H9 (cell line): Measurements from ENCODE around the gene DDTL. TPM values are rescaled to one million over a fixed set of nuclear protein-coding genes. Genes with fewer than 3 reads are reported as not detected.

Experiments used
- DNase-seq: peaks from one replicate; pipeline ENCODE4 v3.0.0-alpha.2; 2017
- H2AFZ ChIP-seq: one replicate; pipeline ENCODE4 v1.6.1; 2013; ENCODE audit warnings: mild to moderate bottlenecking, low read length, control low read depth, moderate library complexity
- H2AK5ac ChIP-seq: 2 replicates; pipeline ENCODE4 v1.6.1; 2013; ENCODE audit warnings: low read length, control low read depth, mixed read lengths; ENCODE audit not compliant: insufficient read length
- H2BK120ac ChIP-seq: one replicate; pipeline ENCODE4 v1.6.1; 2013; ENCODE audit warnings: low read depth, mild to moderate bottlenecking, low read length, control low read depth, inconsistent platforms; ENCODE audit not compliant: poor library complexity, severe bottlenecking
- H2BK12ac ChIP-seq: 2 replicates; pipeline ENCODE4 v1.6.1; 2013; ENCODE audit warnings: low read length, control low read depth, mixed read lengths, low read depth; ENCODE audit not compliant: insufficient read length
- H2BK15ac ChIP-seq: 2 replicates; pipeline ENCODE4 v1.6.1; 2013; ENCODE audit warnings: low read depth, low read length, control low read depth
- H2BK20ac ChIP-seq: one replicate; pipeline ENCODE4 v1.6.1; 2013; ENCODE audit warnings: low read depth, mild to moderate bottlenecking, low read length, control low read depth, inconsistent platforms; ENCODE audit not compliant: poor library complexity, severe bottlenecking
- H2BK5ac ChIP-seq: 2 replicates; pipeline ENCODE4 v1.6.1; 2013; ENCODE audit warnings: low read length, control low read depth, mixed read lengths; ENCODE audit not compliant: insufficient read length
- H3K14ac ChIP-seq: 2 replicates; pipeline ENCODE4 v1.6.1; 2013; ENCODE audit warnings: low read length, control low read depth; ENCODE audit not compliant: insufficient read depth
- H3K18ac ChIP-seq: 2 replicates; pipeline ENCODE4 v1.6.1; 2013; ENCODE audit warnings: low read depth, mild to moderate bottlenecking, mixed read lengths, low read length, control low read depth; ENCODE audit not compliant: insufficient read length
- H3K23ac ChIP-seq: 2 replicates; pipeline ENCODE4 v1.6.1; 2013; ENCODE audit warnings: low read length, control low read depth, mixed read lengths, low read depth; ENCODE audit not compliant: insufficient read length
- H3K23me2 ChIP-seq: 2 replicates; pipeline ENCODE4 v1.6.1; 2013; ENCODE audit warnings: low read depth, mild to moderate bottlenecking, mixed read lengths, low read length, control low read depth; ENCODE audit not compliant: insufficient read length, poor library complexity, severe bottlenecking
- H3K27ac ChIP-seq: 2 replicates; pipeline ENCODE4 v1.5.1; 2013; ENCODE audit warnings: low read length, control low read depth, mixed read lengths, low read depth; ENCODE audit not compliant: insufficient read length
- H3K27me3 ChIP-seq: 2 replicates; pipeline ENCODE4 v1.6.1; 2013; ENCODE audit warnings: low read length, control low read depth, inconsistent platforms; ENCODE audit not compliant: insufficient read depth
- H3K4ac ChIP-seq: 2 replicates; pipeline ENCODE4 v1.6.1; 2013; ENCODE audit warnings: low read depth, mild to moderate bottlenecking, control low read depth, inconsistent platforms, low read length, moderate library complexity
- H3K4me1 ChIP-seq: 2 replicates; pipeline ENCODE4 v1.6.1; 2013; ENCODE audit warnings: low read length, control low read depth, inconsistent platforms; ENCODE audit not compliant: insufficient read depth
- H3K4me2 ChIP-seq: 2 replicates; pipeline ENCODE4 v1.6.1; 2013; ENCODE audit warnings: low read length, control low read depth, mixed read lengths; ENCODE audit not compliant: insufficient read length, insufficient read depth
- H3K56ac ChIP-seq: 2 replicates; pipeline ENCODE4 v1.6.1; 2013; ENCODE audit warnings: low read depth, mild to moderate bottlenecking, mixed read lengths, low read length, control low read depth; ENCODE audit not compliant: insufficient read length
- H3K79me1 ChIP-seq: 2 replicates; pipeline ENCODE4 v1.6.1; 2013; ENCODE audit warnings: low read depth, mild to moderate bottlenecking, moderate library complexity, low read length, control low read depth, inconsistent platforms; ENCODE audit not compliant: insufficient read depth, poor library complexity, severe bottlenecking
- H3K79me2 ChIP-seq: 2 replicates; pipeline ENCODE4 v1.6.1; 2013; ENCODE audit warnings: low read length, control low read depth, inconsistent platforms; ENCODE audit not compliant: insufficient read depth
- H3K9ac ChIP-seq: 2 replicates; pipeline ENCODE4 v1.6.1; 2013; ENCODE audit warnings: low read length, control low read depth, mixed read lengths; ENCODE audit not compliant: insufficient read length; ENCODE audit errors: extremely low read depth
- H3K9me3 ChIP-seq: one replicate; pipeline ENCODE4 v1.6.1; 2013; ENCODE audit warnings: low read depth, low read length, inconsistent platforms; ENCODE audit not compliant: control insufficient read depth
- H3T11ph ChIP-seq: one replicate; pipeline ENCODE4 v1.6.1; 2013; ENCODE audit warnings: mild to moderate bottlenecking, low read length, control low read depth, inconsistent platforms
- H4K20me1 ChIP-seq: one replicate; pipeline ENCODE4 v1.6.1; 2013; ENCODE audit not compliant: control insufficient read depth, insufficient read length, insufficient read depth
- H4K5ac ChIP-seq: 2 replicates; pipeline ENCODE4 v1.6.1; 2013; ENCODE audit warnings: low read depth, mild to moderate bottlenecking, mixed read lengths, low read length, control low read depth; ENCODE audit not compliant: insufficient read length
- H4K8ac ChIP-seq: replicated peaks from 2 replicates; pipeline ENCODE4 v1.6.1; 2013; ENCODE audit warnings: low read length, control low read depth, mixed read lengths, low read depth; ENCODE audit not compliant: insufficient read length
- H4K91ac ChIP-seq: 2 replicates; pipeline ENCODE4 v1.6.1; 2013; ENCODE audit warnings: low read depth, mild to moderate bottlenecking, moderate library complexity, mixed read lengths, low read length, control low read depth; ENCODE audit not compliant: insufficient read length
- H3K27ac Mint-ChIP-seq, 3 experiments: 2 replicates in 2 of 3; 3 replicates in 1 of 3; pipeline ENCODE4 v1.8.0; 2020 to 2021; ENCODE audit warnings: mixed read lengths in 3 of 3, mild to moderate bottlenecking in 1 of 3, moderate library complexity in 1 of 3
- H3K27me3 Mint-ChIP-seq: 2 replicates; pipeline ENCODE4 v1.8.0; 2021; ENCODE audit warnings: low read depth, mild to moderate bottlenecking, moderate library complexity, mixed read lengths
- H3K36me3 Mint-ChIP-seq, 3 experiments: 2 replicates in 2 of 3; 3 replicates in 1 of 3; pipeline ENCODE4 v1.8.0; 2020 to 2021; ENCODE audit warnings: low read depth in 3 of 3, mixed read lengths in 3 of 3; ENCODE audit not compliant: insufficient read depth in 1 of 3
- H3K4me1 Mint-ChIP-seq, 2 experiments: 2 replicates each; pipeline ENCODE4 v1.8.0; 2020; ENCODE audit warnings: mixed read lengths in 2 of 2
- H3K4me3 Mint-ChIP-seq, 2 experiments: 2 replicates in 1 of 2; 3 replicates in 1 of 2; pipeline ENCODE4 v1.8.0; 2020 to 2021; ENCODE audit warnings: mild to moderate bottlenecking in 2 of 2, mixed read lengths in 2 of 2, moderate library complexity in 1 of 2
- H3K9me3 Mint-ChIP-seq, 2 experiments: 2 replicates in 1 of 2; 3 replicates in 1 of 2; pipeline ENCODE4 v1.8.0; 2020; ENCODE audit warnings: mild to moderate bottlenecking in 2 of 2, mixed read lengths in 2 of 2, moderate library complexity in 1 of 2
- CTCF ChIP-seq: fragments of 200-600 bp; sonication (generic); conservative IDR thresholded peaks from 3 replicates; pipeline ENCODE4 v1.8.0; 2021; ENCODE audit warnings: antibody characterized with exemption, mild to moderate bottlenecking
- WGBS: extraction: QIAGEN DNeasy Blood & Tissue Kit; methylation state at CpG from one replicate; pipeline ENCODE4 v1.1.7; 2013; ENCODE audit warnings: missing lambda C conversion rate, low lambda C conversion rate, mixed read lengths; ENCODE audit not compliant: insufficient read length; ENCODE audit errors: extremely low coverage; 5-methylcytosine and 5-hydroxymethylcytosine counted together
- total RNA-seq: library from RNA; stranded (reverse); gene quantifications from 2 replicates; pipeline ENCODE4 v1.2.1, GENCODE V29; 2021

DDTL gene
- total RNA-seq, 1 experiment from 2014 or later = not detected

GRCh38 chr22:23922921-23923320 is 43.8 kb upstream of the DDTL start:
- Histone ChIP-seq H4K20me1 (no peaks in the 10 kb centered on the region), H2BK120ac (no peak overlapping the region), H3K14ac (no peak overlapping the region), H3K56ac (no peak overlapping the region), H2BK12ac (no peak overlapping the region), H3T11ph (no peak overlapping the region), H3K9me3 (no peaks in the 10 kb centered on the region), H3K4me1 (no peaks in the 10 kb centered on the region), H3K27me3 (no peaks in the 10 kb centered on the region), H4K91ac (no peak overlapping the region), H2BK5ac (no peak overlapping the region), H2AK5ac (no peak overlapping the region), H2BK20ac (no peak overlapping the region), H3K79me1 (no peaks in the 10 kb centered on the region), H3K4ac (no peak overlapping the region), H3K18ac (no peak overlapping the region), H4K5ac (no peak overlapping the region), H3K9ac (no peak overlapping the region), H3K23me2 (no peaks in the 10 kb centered on the region), H3K27ac (no peak overlapping the region), H3K79me2 (no peaks in the 10 kb centered on the region), H3K4me2 (no peak overlapping the region), H2BK15ac (no peak overlapping the region), H3K23ac (no peak overlapping the region), H4K8ac (no peak overlapping the region), H2AFZ (no peak overlapping the region)
- Mint-ChIP-seq H3K4me1 (peaks cover 0 to 3% of the 10 kb centered on the region in 2 experiments; a peak in 1 of 4 replicates), H3K4me3 (no peak overlapping the region), H3K27me3 (no peaks in the 10 kb centered on the region), H3K27ac (0 out of 7 replicates have a peak overlapping the region, but pooled peaks of 1 of the 3 experiments have one; percentile 36), H3K9me3 (peaks cover 6% of the 10 kb centered on the region in 2 experiments; a peak in 4 of 5 replicates), H3K36me3 (peaks cover 57 to 84% (median 64%) of the 10 kb centered on the region in 3 experiments)
- no CpG with 5 or more reads among the region's 2 CpGs for WGBS
- no peak for DNase-seq
- TF ChIP-seq CTCF = no peak
